Smooth muscle cell (in vitro differentiated cells): ENCODE measurements around the gene ZNF627. TPM values are rescaled to one million over a fixed set of nuclear protein-coding genes. Genes with fewer than 3 reads are reported as not detected.

Experiments
- DNase-seq: peaks from one replicate; lab custom pipeline; 2025; ENCODE audit not compliant: unreplicated experiment; lab: John Stamatoyannopoulos, UW
- H2AFZ ChIP-seq: fragments of 200-600 bp; sonication (generic); 2 replicates; pipeline ENCODE4 v1.6.0; 2016; ENCODE audit warnings: antibody characterized with exemption, low read depth, mild to moderate bottlenecking
- H3F3A ChIP-seq: fragments of 200-600 bp; sonication (generic); 2 replicates; pipeline ENCODE4 v1.6.0; 2017; ENCODE audit warnings: antibody characterized with exemption, low read depth
- H3K27ac ChIP-seq: fragments of 200-600 bp; sonication (generic); 2 replicates; pipeline ENCODE4 v1.5.1; 2016; ENCODE audit warnings: low read depth, mild to moderate bottlenecking
- H3K27me3 ChIP-seq: fragments of 200-600 bp; sonication (generic); 2 replicates; pipeline ENCODE4 v1.6.1; 2016; ENCODE audit warnings: low read depth, mild to moderate bottlenecking
- H3K36me3 ChIP-seq: fragments of 200-600 bp; sonication (generic); 2 replicates; pipeline ENCODE4 v1.5.1; 2016; ENCODE audit warnings: low read depth
- H3K4me1 ChIP-seq: fragments of 200-600 bp; sonication (generic); 2 replicates; pipeline ENCODE4 v1.5.1; 2016; ENCODE audit warnings: low read depth
- H3K4me2 ChIP-seq: fragments of 200-600 bp; sonication (generic); 2 replicates; pipeline ENCODE4 v1.6.0; 2016; ENCODE audit warnings: mild to moderate bottlenecking
- H3K4me3 ChIP-seq: fragments of 200-600 bp; sonication (generic); 2 replicates; pipeline ENCODE4 v1.5.1; 2016; ENCODE audit warnings: mild to moderate bottlenecking
- H3K79me2 ChIP-seq: fragments of 200-600 bp; sonication (generic); 2 replicates; pipeline ENCODE4 v1.6.0; 2016; ENCODE audit warnings: low read depth, mild to moderate bottlenecking
- H3K9ac ChIP-seq: fragments of 200-600 bp; sonication (generic); 2 replicates; pipeline ENCODE4 v1.6.0; 2016; ENCODE audit warnings: low read depth
- H3K9me3 ChIP-seq: fragments of 200-600 bp; sonication (generic); replicated peaks from 2 replicates; pipeline ENCODE4 v1.5.1; 2016; ENCODE audit warnings: low read depth
- H4K20me1 ChIP-seq: fragments of 200-600 bp; sonication (generic); 2 replicates; pipeline ENCODE4 v1.6.0; 2016; ENCODE audit warnings: low read depth
- CTCF ChIP-seq: fragments of 200-600 bp; sonication (generic); IDR thresholded peaks from 2 replicates; pipeline ENCODE4 v1.5.1; 2017; ENCODE audit warnings: borderline replicate concordance, mild to moderate bottlenecking, antibody characterized with exemption; ENCODE audit not compliant: insufficient read depth, poor library complexity, severe bottlenecking
- WGBS: methylation state at CpG from one replicate; pipeline ENCODE4 v1.1.7; 2016; ENCODE audit warnings: low lambda C conversion rate; 5-methylcytosine and 5-hydroxymethylcytosine counted together
- polyA plus RNA-seq: library from polyadenylated mRNA; unstranded; fragments of >200 nt; fragmentation: Nextera tagmentation; extraction: Ambion mirVana; gene quantifications from 2 replicates; pipeline ENCODE4 v1.2.1, GENCODE V29; 2016
- total RNA-seq: library from RNA; depleted of rRNA; stranded (reverse); fragments of >200 nt; gene quantifications from 2 replicates; pipeline ENCODE4 v1.2.3, GENCODE V29; 2014

Gene ZNF627
- total and polyA plus RNA-seq, 2 experiments from 2014 or later, result 10.6 to 24.1 TPM

- DNase-seq, result no peak
- H3K36me3 ChIP-seq, result no peaks in the 10 kb centered on the region
- no peak for TF ChIP-seq CTCF
- 97% methylated on average over 12 of the region's 12 CpGs for WGBS
- no peak overlapping the region for H3K4me3 ChIP-seq
- peaks cover 26% of the 10 kb centered on the region for H3K79me2 ChIP-seq
- peaks cover 31% of the 10 kb centered on the region for H4K20me1 ChIP-seq
- H3K27ac ChIP-seq, result no peak overlapping the region
- no peak overlapping the region for H2AFZ ChIP-seq
- no peak overlapping the region for H3K9ac ChIP-seq
- no peaks in the 10 kb centered on the region for H3K27me3 ChIP-seq
- H3F3A ChIP-seq, result no peaks in the 10 kb centered on the region
- peaks cover 6% of the 10 kb centered on the region for H3K4me1 ChIP-seq
- H3K4me2 ChIP-seq, result no peak overlapping the region
- H3K9me3 ChIP-seq, result no peaks in the 10 kb centered on the region
Observed at GRCh38 chr19:11554160-11554559, 43.1 kb upstream of the ZNF627 start.

DNA sequence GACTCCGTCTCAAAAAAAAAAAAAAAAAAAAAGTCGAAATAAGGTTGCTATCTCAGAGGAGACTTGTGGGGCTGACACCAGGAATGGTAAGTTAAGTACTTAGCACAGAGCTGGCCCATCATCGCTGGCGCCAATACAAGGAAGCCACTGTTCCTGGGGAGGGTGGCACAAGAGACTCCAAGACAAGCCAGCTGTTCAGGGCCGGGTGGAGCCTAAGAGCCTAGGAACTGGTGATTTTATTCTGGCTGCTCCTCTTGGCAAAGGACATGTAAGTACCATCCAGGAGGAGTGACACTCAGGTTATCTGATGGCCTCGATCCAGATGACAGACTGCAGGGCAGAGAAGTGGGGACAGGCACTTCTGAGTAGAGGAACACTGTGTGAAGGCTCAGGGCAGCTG is 42.0 kb upstream of the ZNF627 start:
- H3K4me2 ChIP-seq, result no peak overlapping the region
- TF ChIP-seq CTCF, result no peak
- no peaks in the 10 kb centered on the region for H3F3A ChIP-seq
- H3K79me2 ChIP-seq, result peaks cover 26% of the 10 kb centered on the region
- H4K20me1 ChIP-seq, result peaks cover 31% of the 10 kb centered on the region
- no peak for DNase-seq
- H3K27ac ChIP-seq, result no peak overlapping the region
- peaks cover 6% of the 10 kb centered on the region for H3K4me1 ChIP-seq
- H3K27me3 ChIP-seq, result no peaks in the 10 kb centered on the region
- H2AFZ ChIP-seq, result no peak overlapping the region
- H3K4me3 ChIP-seq, result no peak overlapping the region
- H3K9ac ChIP-seq, result no peak overlapping the region
- WGBS, result 98% methylated on average over 6 of the region's 6 CpGs
- no peaks in the 10 kb centered on the region for H3K36me3 ChIP-seq
- no peaks in the 10 kb centered on the region for H3K9me3 ChIP-seq

GRCh38 chr19:11556634-11557420 is 40.5 kb upstream of the ZNF627 start:
- Histone ChIP-seq H3K4me3 (no peak overlapping the region), H3K4me1 (peaks cover 6% of the 10 kb centered on the region), H3K9me3 (no peaks in the 10 kb centered on the region), H4K20me1 (peaks cover 31% of the 10 kb centered on the region), H3K36me3 (no peaks in the 10 kb centered on the region), H3K27me3 (no peaks in the 10 kb centered on the region), H3K9ac (no peak overlapping the region), H3F3A (no peaks in the 10 kb centered on the region), H2AFZ (no peak overlapping the region), H3K27ac (no peak overlapping the region), H3K4me2 (no peak overlapping the region), H3K79me2 (peaks cover 26% of the 10 kb centered on the region)
- 94% methylated on average over 4 of the region's 4 CpGs for WGBS
- DNase-seq, result no peak
- TF ChIP-seq CTCF, result no peak
